IMR-90 (cell line): Measurements from ENCODE around the gene NDUFV2. TPM values are rescaled to one million over a fixed set of nuclear protein-coding genes. Genes with fewer than 3 reads are reported as not detected.

Experiments used
- ATAC-seq: fragments of 200-7000 bp; cut with Tn5 transposase; 2 replicates; pipeline ENCODE4 v1.9.1; 2020; ENCODE audit warnings: low read depth, mild to moderate bottlenecking, moderate library complexity
- BruUV-seq: library from RNA; stranded (reverse); fragments of 400-500 nt; replicated peaks from 2 replicates; lab custom pipeline; 2021; lab: Mats Ljungman, UMichigan
- CTCF ChIA-PET: fragments of 300-600 bp; formaldehyde crosslinking; extraction: SDS; loops from one replicate; lab custom pipeline; 2021; ENCODE audit warnings: antibody characterized with exemption; lab: Yijun Ruan, JAX
- POLR2A ChIA-PET: fragments of 300-600 bp; sonication (Branson Sonifier 250); formaldehyde crosslinking; loops from one replicate; lab custom pipeline; 2022; ENCODE audit warnings: antibody characterized with exemption; ENCODE audit not compliant: unreplicated experiment; lab: Charles Lee
- DNase-seq: peaks from one replicate; pipeline ENCODE4 v3.0.0; 2013
- H2AFZ ChIP-seq: replicated peaks from 2 replicates; pipeline ENCODE3; 2013; ENCODE audit warnings: low read length, mild to moderate bottlenecking; ENCODE audit not compliant: poor library complexity
- H2AK5ac ChIP-seq: 2 replicates; pipeline ENCODE4 v1.6.1; 2013; ENCODE audit warnings: low read depth, low read length, inconsistent platforms
- H2AK9ac ChIP-seq: replicated peaks from 2 replicates; pipeline ENCODE3; 2013; ENCODE audit warnings: mild to moderate bottlenecking, low read depth, low read length, moderate library complexity; ENCODE audit not compliant: poor library complexity
- H2BK120ac ChIP-seq: 2 replicates; pipeline ENCODE4 v1.6.1; 2013; ENCODE audit warnings: low read depth, low read length, inconsistent platforms
- H2BK15ac ChIP-seq: 3 replicates; pipeline ENCODE4 v1.6.1; 2013; ENCODE audit warnings: low read depth, low read length, inconsistent platforms
- H2BK20ac ChIP-seq: 2 replicates; pipeline ENCODE4 v1.6.1; 2013; ENCODE audit warnings: low read depth, mild to moderate bottlenecking, inconsistent platforms, low read length, moderate library complexity
- H2BK5ac ChIP-seq: 2 replicates; pipeline ENCODE4 v1.6.1; 2013; ENCODE audit warnings: mild to moderate bottlenecking, low read depth, low read length, inconsistent platforms; ENCODE audit not compliant: poor library complexity, severe bottlenecking
- H3K14ac ChIP-seq: replicated peaks from 2 replicates; pipeline ENCODE4 v1.6.1; 2013; ENCODE audit warnings: low read depth, low read length, inconsistent platforms
- H3K18ac ChIP-seq: 2 replicates; pipeline ENCODE4 v1.6.1; 2013; ENCODE audit warnings: low read depth, low read length, control low read depth
- H3K23ac ChIP-seq: 2 replicates; pipeline ENCODE4 v1.6.1; 2013; ENCODE audit warnings: low read depth, low read length, inconsistent platforms
- H3K27ac ChIP-seq: 2 replicates; pipeline ENCODE4 v1.5.1; 2013; ENCODE audit warnings: mild to moderate bottlenecking, control low read depth, low read length; ENCODE audit not compliant: insufficient read depth
- H3K27me3 ChIP-seq: 2 replicates; pipeline ENCODE4 v1.6.1; 2013; ENCODE audit warnings: low read length; ENCODE audit not compliant: control insufficient read depth, insufficient read depth
- H3K36me3 ChIP-seq: 2 replicates; pipeline ENCODE4 v1.6.1; 2013; ENCODE audit warnings: low read length, mixed read lengths; ENCODE audit not compliant: control insufficient read depth, insufficient read depth
- H3K4ac ChIP-seq: 2 replicates; pipeline ENCODE4 v1.6.1; 2013; ENCODE audit warnings: low read depth, low read length, inconsistent platforms
- H3K4me1 ChIP-seq: 2 replicates; pipeline ENCODE4 v1.6.1; 2013; ENCODE audit warnings: low read length, mixed read lengths; ENCODE audit not compliant: control insufficient read depth, insufficient read depth
- H3K4me2 ChIP-seq: 2 replicates; pipeline ENCODE4 v1.6.1; 2013; ENCODE audit warnings: low read depth, mild to moderate bottlenecking, control low read depth, low read length, moderate library complexity
- H3K4me3 ChIP-seq: 2 replicates; pipeline ENCODE4 v1.5.1; 2013; ENCODE audit warnings: low read depth, mild to moderate bottlenecking, control low read depth, low read length, moderate library complexity; ENCODE audit not compliant: insufficient read depth
- H3K56ac ChIP-seq: 2 replicates; pipeline ENCODE4 v1.6.1; 2013; ENCODE audit warnings: low read length, inconsistent platforms; ENCODE audit not compliant: insufficient read depth; ENCODE audit errors: extremely low read depth
- H3K79me1 ChIP-seq, 2 experiments: 2 replicates each; pipeline ENCODE4 v1.6.1; 2013; ENCODE audit warnings: low read length in 2 of 2, inconsistent platforms in 1 of 2, low read depth in 1 of 2
- H3K9ac ChIP-seq: 2 replicates; pipeline ENCODE4 v1.6.1; 2013; ENCODE audit warnings: low read depth, low read length, control low read depth
- H3K9me1 ChIP-seq: 2 replicates; pipeline ENCODE4 v1.6.1; 2013; ENCODE audit warnings: low read length, inconsistent platforms; ENCODE audit not compliant: insufficient read depth
- H3K9me3 ChIP-seq: 2 replicates; pipeline ENCODE4 v1.6.1; 2013; ENCODE audit warnings: low read length; ENCODE audit not compliant: control insufficient read depth, insufficient read depth
- H4K20me1 ChIP-seq: 2 replicates; pipeline ENCODE4 v1.6.1; 2013; ENCODE audit warnings: low read length, inconsistent platforms; ENCODE audit not compliant: insufficient read depth
- H4K5ac ChIP-seq: 2 replicates; pipeline ENCODE4 v1.6.1; 2013; ENCODE audit warnings: mild to moderate bottlenecking, low read depth, low read length, control low read depth
- H4K8ac ChIP-seq, 2 experiments: 2 replicates each; pipeline ENCODE4 v1.6.1; 2013; ENCODE audit warnings: low read depth in 2 of 2, low read length in 2 of 2, control low read depth in 1 of 2, inconsistent platforms in 1 of 2
- H4K91ac ChIP-seq: 2 replicates; pipeline ENCODE4 v1.6.1; 2013; ENCODE audit warnings: low read depth, low read length, inconsistent platforms; ENCODE audit not compliant: insufficient read depth
- BHLHE40 ChIP-seq: fragments of 150-350 bp; IDR thresholded peaks from 2 replicates; pipeline ENCODE4 v1.6.1; 2016; ENCODE audit warnings: mild to moderate bottlenecking, low read depth, low read length
- CEBPB ChIP-seq: IDR thresholded peaks from 2 replicates; pipeline ENCODE4 v1.6.1; 2012; ENCODE audit warnings: low read depth, low read length, improper control_type of control experiment
- CHD1 ChIP-seq: IDR thresholded peaks from 2 replicates; pipeline ENCODE4 v1.6.1; 2012; ENCODE audit warnings: low read depth, low read length, improper control_type of control experiment
- FOS ChIP-seq: fragments of 150-350 bp; IDR thresholded peaks from 2 replicates; pipeline ENCODE4 v1.6.1; 2016; ENCODE audit warnings: low read depth, low read length
- MAFK ChIP-seq: IDR thresholded peaks from 2 replicates; pipeline ENCODE4 v1.6.1; 2012; ENCODE audit warnings: low read depth, low read length, improper control_type of control experiment
- MAZ ChIP-seq: IDR thresholded peaks from 2 replicates; pipeline ENCODE4 v1.6.1; 2012; ENCODE audit warnings: low read depth, mild to moderate bottlenecking, low read length, improper control_type of control experiment, moderate library complexity, borderline replicate concordance
- MXI1 ChIP-seq: IDR thresholded peaks from 2 replicates; pipeline ENCODE4 v1.6.1; 2012; ENCODE audit warnings: low read depth, mild to moderate bottlenecking, low read length, moderate library complexity, borderline replicate concordance
- POLR2A ChIP-seq: IDR thresholded peaks from 2 replicates; pipeline ENCODE4 v1.6.1; 2012; ENCODE audit warnings: mild to moderate bottlenecking, low read depth, low read length
- RAD21 ChIP-seq: IDR thresholded peaks from 2 replicates; pipeline ENCODE4 v1.6.1; 2012; ENCODE audit warnings: low read length, improper control_type of control experiment
- RCOR1 ChIP-seq: IDR thresholded peaks from 2 replicates; pipeline ENCODE4 v1.6.1; 2012; ENCODE audit warnings: mild to moderate bottlenecking, low read length, improper control_type of control experiment; ENCODE audit not compliant: insufficient replicate concordance
- SMC3 ChIP-seq: fragments of 150-350 bp; IDR thresholded peaks from 2 replicates; pipeline ENCODE4 v1.6.1; 2016; ENCODE audit warnings: low read depth, mild to moderate bottlenecking, antibody characterized with exemption, low read length, moderate library complexity
- WGBS, 2 experiments: methylation state at CpG; one replicate each; pipeline versions ENCODE4 v1.1.5 to v1.1.7; 2013; ENCODE audit warnings: missing lambda C conversion rate in 2 of 2; ENCODE audit not compliant: insufficient read length in 1 of 2; ENCODE audit errors: extremely low coverage in 2 of 2; 5-methylcytosine and 5-hydroxymethylcytosine counted together
- dilution Hi-C: fragments of 300-500 bp; cut with HindIII; formaldehyde crosslinking; loops from one replicate; pipeline ENCODE4 v1.14.3; 2018; ENCODE audit warnings: low sequenced_read_pairs; ENCODE audit not compliant: unreplicated experiment
- in situ Hi-C: fragments of 300-500 bp; cut with MboI; formaldehyde crosslinking; loops from 3 replicates; pipeline ENCODE4 v1.14.3; 2019; ENCODE audit warnings: low sequenced_read_pairs, inconsistent platforms, mixed read lengths
- intact Hi-C: fragments of 100-400 bp; cut with micrococcal nuclease; formaldehyde crosslinking; loops from 2 replicates; pipeline ENCODE4 v1.10.0; 2022
- polyA plus RNA-seq, 3 experiments: library from polyadenylated mRNA; depleted of rRNA; stranded (reverse); fragments of >200 nt; gene quantifications; 2 replicates each; pipeline ENCODE4 v1.2.3, GENCODE V29; 2012; ENCODE audit warnings: low replicate concordance in 1 of 3
- total RNA-seq: library from RNA; depleted of rRNA; stranded (reverse); fragments of >200 nt; gene quantifications from 2 replicates; pipeline ENCODE4 v1.2.3, GENCODE V29; 2012
- TF ChIP-seq, protein P1 (sequence below): conservative IDR thresholded peaks from 2 replicates; pipeline ENCODE4 v1.5.1; 2012; ENCODE audit warnings: mild to moderate bottlenecking, low read depth, low read length, improper control_type of control experiment
- TF ChIP-seq, protein P2 (sequence below): fragments of 150-350 bp; IDR thresholded peaks from 2 replicates; pipeline ENCODE4 v1.6.1; 2017; ENCODE audit warnings: mild to moderate bottlenecking, antibody characterized with exemption, low read length, low read depth

Gene NDUFV2
- total and polyA plus RNA-seq, 2 of the 4 experiments (the other 2 are of a cell fraction): 106 to 126 TPM

GRCh38 chr18:9136315-9137155 is 34.0 kb downstream of the NDUFV2 start, which contains the start of gene ANKRD12:
Gene ANKRD12 (plus strand): TSS chr18:9136781. CDS start chr18:9182433, 45,652 bp downstream.
- BruUV-seq: no TSS peak
- peak within 1 kb of the TSS; percentile 93 for H3K4ac ChIP-seq
- no peaks in the 10 kb centered on the region for H3K27me3 ChIP-seq
- in situ Hi-C loops (loop anchor here (10.0 kb wide), 1 partner anchor 462 kb away; no protein-coding TSS in a partner anchor), intact Hi-C loops (loop anchor here (2.0 to 5.0 kb wide), 2 partner anchors 201 to 336 kb away; no protein-coding TSS in a partner anchor), dilution Hi-C loops (no loop called here)
- no peaks in the 10 kb centered on the region for H3K9me1 ChIP-seq
- ChIA-PET POLR2A (interaction anchor here (0.6 kb wide), 1 partner anchor 148 kb away, joined by 3 read pairs; no protein-coding TSS in a partner anchor), CTCF (interaction anchor here (1.7 kb wide), 1 partner anchor 63 kb away, joined by 5 read pairs; no protein-coding TSS in a partner anchor)
- peak within 1 kb of the TSS; percentile 91 for H3K18ac ChIP-seq
- H3K4me2 ChIP-seq: peak within 1 kb of the TSS; percentile 99
- peak within 1 kb of the TSS; percentile 92 for H2BK120ac ChIP-seq
- peak within 1 kb of the TSS; percentile 85 for H4K91ac ChIP-seq
- peak within 1 kb of the TSS; percentile 48; the same call in 1 of the 2 replicates for H2AK5ac ChIP-seq
- peak within 1 kb of the TSS; percentile 81; the same call in 2 of the 3 replicates for H2BK15ac ChIP-seq
- peak within 1 kb of the TSS; percentile 98 for H2BK5ac ChIP-seq
- peak within 1 kb of the TSS; percentile 95 for H3K14ac ChIP-seq
- WGBS, 2 experiments: 0% methylated on average over 8 of the region's 95 CpGs; no CpG with 5 or more reads in 1 of the 2 experiments
- peak within 1 kb of the TSS; percentile 94 for H3K23ac ChIP-seq
- peak within 1 kb of the TSS; percentile 80 for H4K5ac ChIP-seq
- 0 out of 2 replicates have a peak within 1 kb of the TSS, but pooled peaks have one; percentile 1 for H2BK20ac ChIP-seq
- H3K9ac ChIP-seq: peak within 1 kb of the TSS; percentile 92
- no peaks in the 10 kb centered on the region for H3K9me3 ChIP-seq
- H3K56ac ChIP-seq: peak within 1 kb of the TSS; percentile 94
- H3K27ac ChIP-seq: peak within 1 kb of the TSS; percentile 97
- H4K8ac ChIP-seq: peak within 1 kb of the TSS; percentile 21 to 86
- DNase-seq (peak; percentile 96), ATAC-seq (peak; percentile 88)
- H3K36me3 ChIP-seq: peaks cover 11% of the 10 kb centered on the region
- H3K4me1 ChIP-seq: peaks cover 8% of the 10 kb centered on the region
- peaks cover 32% of the 10 kb centered on the region for H4K20me1 ChIP-seq
- H2AFZ ChIP-seq: peak within 1 kb of the TSS; percentile 97
- peak within 1 kb of the TSS; percentile 95 for H3K4me3 ChIP-seq
- H3K79me1 ChIP-seq: peaks cover 7 to 30% of the 10 kb centered on the region in 2 experiments; a peak in 3 of 4 replicates
- H2AK9ac ChIP-seq: peak within 1 kb of the TSS; percentile 93
- no peak for TF ChIP-seq MAFK
- peak; percentile 75 for TF ChIP-seq FOS
- peak; percentile 99 for TF ChIP-seq BHLHE40
- no peak for TF ChIP-seq SMC3
- TF ChIP-seq MXI1: peak; percentile 42; the same call in 1 of the 2 replicates
- no peak for TF ChIP-seq RCOR1
- TF ChIP-seq RAD21: peak; percentile 10; the same call in 1 of the 2 replicates
- TF ChIP-seq CEBPB: no peak
- TF ChIP-seq MAZ: peak; percentile 95
- TF ChIP-seq, protein P1, sequence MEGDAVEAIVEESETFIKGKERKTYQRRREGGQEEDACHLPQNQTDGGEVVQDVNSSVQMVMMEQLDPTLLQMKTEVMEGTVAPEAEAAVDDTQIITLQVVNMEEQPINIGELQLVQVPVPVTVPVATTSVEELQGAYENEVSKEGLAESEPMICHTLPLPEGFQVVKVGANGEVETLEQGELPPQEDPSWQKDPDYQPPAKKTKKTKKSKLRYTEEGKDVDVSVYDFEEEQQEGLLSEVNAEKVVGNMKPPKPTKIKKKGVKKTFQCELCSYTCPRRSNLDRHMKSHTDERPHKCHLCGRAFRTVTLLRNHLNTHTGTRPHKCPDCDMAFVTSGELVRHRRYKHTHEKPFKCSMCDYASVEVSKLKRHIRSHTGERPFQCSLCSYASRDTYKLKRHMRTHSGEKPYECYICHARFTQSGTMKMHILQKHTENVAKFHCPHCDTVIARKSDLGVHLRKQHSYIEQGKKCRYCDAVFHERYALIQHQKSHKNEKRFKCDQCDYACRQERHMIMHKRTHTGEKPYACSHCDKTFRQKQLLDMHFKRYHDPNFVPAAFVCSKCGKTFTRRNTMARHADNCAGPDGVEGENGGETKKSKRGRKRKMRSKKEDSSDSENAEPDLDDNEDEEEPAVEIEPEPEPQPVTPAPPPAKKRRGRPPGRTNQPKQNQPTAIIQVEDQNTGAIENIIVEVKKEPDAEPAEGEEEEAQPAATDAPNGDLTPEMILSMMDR: no peak
- no peak; the same call in 1 of the 2 replicates for TF ChIP-seq CHD1
- TF ChIP-seq, protein P2, sequence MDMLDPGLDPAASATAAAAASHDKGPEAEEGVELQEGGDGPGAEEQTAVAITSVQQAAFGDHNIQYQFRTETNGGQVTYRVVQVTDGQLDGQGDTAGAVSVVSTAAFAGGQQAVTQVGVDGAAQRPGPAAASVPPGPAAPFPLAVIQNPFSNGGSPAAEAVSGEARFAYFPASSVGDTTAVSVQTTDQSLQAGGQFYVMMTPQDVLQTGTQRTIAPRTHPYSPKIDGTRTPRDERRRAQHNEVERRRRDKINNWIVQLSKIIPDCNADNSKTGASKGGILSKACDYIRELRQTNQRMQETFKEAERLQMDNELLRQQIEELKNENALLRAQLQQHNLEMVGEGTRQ: peak; percentile 99
- TF ChIP-seq POLR2A: peak; percentile 93
